ENCODE measurements around the gene MLXIP. TPM values are rescaled to one million over a fixed set of nuclear protein-coding genes. Genes with fewer than 3 reads are reported as not detected.
"Not testable (repeated sequence)": the region's sequence is repeated elsewhere in the genome, so short reads cannot be mapped to it uniquely, and the experiment has no call there.

The MLXIP gene
- total RNA-seq, 1 experiment from 2014 or later, result 7.1 TPM

GRCh38 chr12:122096591-122097149 lies 18.1 kb downstream of the MLXIP start:
- DNase-seq (ENCODE audit: low read depth), result no peak

DNA sequence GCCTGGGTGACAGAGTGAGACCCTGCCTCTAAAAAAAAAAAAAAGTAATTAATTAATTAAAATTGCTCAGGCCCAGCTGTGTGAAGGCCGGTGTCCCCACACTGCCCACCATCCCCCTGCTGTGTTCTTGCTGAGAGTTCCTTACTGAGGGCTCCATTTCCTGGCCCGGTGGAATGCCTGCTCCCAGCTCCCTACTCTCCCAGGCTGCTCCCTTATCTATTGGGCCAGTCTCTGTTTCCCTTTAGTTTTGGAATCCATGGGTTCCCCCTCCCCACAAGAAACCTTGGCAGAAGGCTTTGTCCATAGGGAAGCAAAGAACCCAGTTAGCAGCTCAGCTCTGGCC lies 19.0 kb downstream of the MLXIP start:
- DNase-seq (ENCODE audit: low read depth), result no peak

DNA sequence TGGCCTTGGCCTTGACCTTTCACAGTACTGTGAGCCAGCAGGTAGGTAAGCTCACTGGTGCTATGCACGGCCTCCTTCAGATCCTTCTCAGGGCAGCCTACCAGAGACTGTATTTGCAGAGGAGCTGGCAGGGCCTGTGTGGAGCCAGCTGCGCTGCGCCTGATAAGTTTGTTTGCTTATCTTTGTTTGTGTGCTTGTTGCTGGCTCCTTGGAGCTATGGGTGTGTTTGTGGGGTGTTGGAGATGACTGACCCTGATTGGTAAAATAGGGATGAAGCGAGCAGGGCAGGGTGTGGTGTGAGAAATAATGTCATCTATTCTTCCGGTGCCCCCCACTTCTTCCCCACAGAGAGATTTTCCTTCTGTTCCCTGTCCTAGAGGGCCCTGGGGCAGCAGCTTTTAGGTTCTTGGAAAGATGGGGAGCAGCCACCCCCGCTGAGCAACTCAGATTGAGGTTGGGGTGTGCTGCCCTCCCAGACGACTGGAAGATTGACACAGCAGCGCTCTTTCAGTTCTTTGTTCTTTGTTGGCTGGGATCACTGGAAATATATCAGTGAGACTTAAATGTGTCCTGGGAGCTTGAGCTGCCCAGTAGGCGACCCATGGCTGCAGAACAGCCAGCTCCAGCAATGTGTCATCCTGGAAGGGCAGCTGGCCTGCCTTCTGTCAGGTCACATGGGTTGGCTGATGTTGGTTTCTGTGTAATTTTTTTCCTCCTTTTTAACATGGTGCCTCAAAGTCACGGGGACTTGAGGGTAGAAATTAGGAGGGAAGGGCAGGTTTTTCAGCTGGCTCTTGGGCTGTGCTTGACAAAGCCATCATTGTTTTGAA lies 19.6 kb downstream of the MLXIP start:
- peak; percentile 23 for DNase-seq (ENCODE audit: low read depth)

DNA sequence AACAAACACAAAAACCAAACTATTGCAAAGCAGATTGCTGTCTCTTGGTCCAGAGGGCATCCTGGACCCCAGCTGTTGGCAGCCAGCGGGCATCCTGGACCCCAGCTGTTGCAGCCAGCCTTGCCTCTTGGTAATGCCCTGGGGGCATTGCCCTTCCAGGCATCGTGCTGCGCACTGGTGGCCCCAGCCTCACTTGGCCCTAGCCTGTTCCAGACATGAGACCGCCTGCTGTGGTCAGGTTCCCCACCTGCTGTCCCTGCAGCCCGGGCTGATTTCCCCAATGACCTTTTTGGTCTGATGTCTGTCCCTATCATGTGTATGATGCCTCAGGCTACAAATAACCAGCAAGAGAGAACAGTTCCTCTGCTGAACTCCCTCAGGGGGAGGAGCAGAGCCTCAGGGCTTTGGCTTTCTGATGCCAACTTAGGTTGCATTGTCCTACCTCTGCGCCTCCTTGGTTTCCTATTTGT lies 20.8 kb downstream of the MLXIP start:
- DNase-seq (ENCODE audit: low read depth), result no peak

DNA sequence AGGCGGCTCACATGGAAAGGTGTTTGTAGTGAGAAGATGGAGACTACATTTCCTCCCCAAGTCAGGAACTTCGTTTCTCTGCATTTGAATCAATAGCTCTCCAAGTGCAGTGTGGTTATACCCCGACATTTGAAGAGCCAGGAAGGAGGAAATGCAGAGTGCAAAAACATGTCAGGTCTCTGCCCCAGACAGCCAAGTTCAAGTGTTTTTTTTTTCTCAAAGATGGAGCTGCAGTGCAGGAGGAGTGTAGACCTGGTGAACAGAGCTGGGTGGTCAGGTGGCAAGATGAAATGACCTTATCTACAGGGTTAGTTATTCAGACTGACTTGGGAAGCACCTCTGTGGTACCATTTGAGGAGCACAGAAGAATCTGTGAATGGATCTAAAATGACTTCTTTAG lies 21.3 kb downstream of the MLXIP start:
- DNase-seq (ENCODE audit: low read depth), result no peak

GRCh38 chr12:122100568-122100967 lies 22.0 kb downstream of the MLXIP start:
- DNase-seq (ENCODE audit: low read depth), result no peak

GRCh38 chr12:122102331-122102730 lies 23.8 kb downstream of the MLXIP start:
- DNase-seq (ENCODE audit: low read depth), result no peak

- no peak for DNase-seq (ENCODE audit: low read depth)
Measured at GRCh38 chr12:122104844-122105243, 26.3 kb downstream of the MLXIP start.

DNA sequence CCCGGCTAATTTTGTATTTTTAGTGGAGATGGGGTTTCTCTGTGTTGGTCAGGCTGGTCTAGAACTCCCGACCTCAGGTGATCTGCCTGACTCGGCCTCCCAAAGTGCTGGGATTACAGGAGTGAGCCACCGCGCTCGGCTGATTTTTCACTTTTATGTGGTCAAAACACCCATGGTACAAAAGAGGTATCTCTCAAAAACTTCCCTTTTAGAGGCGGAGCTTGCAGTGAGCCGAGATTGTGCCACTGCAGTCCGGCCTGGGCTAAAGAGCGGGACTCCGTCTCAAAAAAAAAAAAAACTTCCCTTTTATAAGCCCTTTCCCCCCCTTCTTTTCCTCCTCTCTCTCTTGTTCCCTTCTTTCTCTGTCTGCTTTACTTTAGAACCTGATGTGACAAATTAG lies 26.9 kb downstream of the MLXIP start:
- not testable (repeated sequence) for DNase-seq (ENCODE audit: low read depth)

DNA sequence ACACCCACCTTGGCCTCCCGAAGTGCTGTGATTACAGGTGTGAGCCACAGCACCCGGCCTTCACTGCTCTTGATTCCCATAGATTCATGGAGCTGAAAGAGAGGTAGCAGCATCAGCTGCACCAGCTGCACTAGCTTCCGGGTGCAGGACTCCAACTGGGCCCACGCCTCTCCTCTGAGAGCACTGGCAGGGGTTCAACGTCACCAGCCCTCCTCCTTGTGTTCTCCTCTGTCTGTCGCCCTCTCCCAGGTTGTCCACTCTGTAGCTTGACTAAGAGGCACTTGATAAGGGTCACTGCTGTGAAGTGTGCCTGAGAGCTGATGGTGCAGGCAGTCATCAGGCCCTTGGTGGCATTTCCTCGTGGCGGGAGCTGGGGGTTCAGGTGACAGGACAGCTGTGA lies 28.3 kb downstream of the MLXIP start:
- peak; percentile 32 for DNase-seq (ENCODE audit: low read depth)

DNA sequence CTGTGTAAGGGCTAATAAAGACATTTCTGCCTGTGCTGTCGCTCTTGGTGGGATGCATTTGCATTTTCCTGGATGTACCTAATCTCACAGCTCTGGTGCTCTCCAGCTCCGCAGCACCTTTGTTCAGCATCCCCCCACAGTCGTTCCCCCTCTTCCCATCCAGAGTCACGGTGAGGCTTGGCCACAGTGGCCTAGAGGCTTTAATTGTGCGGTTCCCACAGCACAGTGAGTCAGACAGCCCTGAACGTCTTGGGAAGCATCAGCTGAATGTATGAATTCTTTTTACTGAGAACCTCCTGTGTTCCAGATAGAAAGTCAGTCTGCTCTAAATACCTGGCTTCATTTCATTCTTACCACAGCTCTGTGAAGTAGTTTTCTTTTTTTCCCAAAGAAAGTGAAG lies 28.7 kb downstream of the MLXIP start:
- DNase-seq (ENCODE audit: low read depth), result peak; percentile 82

DNA sequence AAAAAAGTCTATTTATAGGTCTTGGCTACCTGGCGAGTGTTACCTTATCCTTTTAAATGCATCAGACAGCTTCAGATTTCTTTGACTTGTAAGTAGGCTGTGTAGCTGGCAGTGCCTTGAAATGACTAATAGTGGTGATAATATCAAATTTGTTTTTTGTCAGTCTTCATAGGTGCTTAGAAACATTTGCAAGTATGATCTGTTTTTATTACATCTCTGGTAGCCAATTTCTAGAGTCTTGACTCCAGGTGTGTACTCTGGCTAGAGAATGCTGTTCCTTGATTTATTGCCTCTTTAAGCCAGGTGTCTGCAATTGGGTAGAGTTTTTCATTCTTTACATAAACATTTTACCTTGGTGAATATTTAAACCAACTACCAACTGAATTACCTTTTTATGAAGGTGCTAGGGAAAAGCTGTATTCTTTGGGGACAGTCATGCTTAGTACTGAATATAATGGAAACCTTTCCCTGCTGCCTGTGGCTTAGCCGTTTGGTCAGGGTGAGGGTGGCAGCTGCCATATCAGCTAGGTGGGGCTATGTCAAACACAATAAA lies 32.6 kb downstream of the MLXIP start:
- no peak for DNase-seq (ENCODE audit: low read depth)

DNA sequence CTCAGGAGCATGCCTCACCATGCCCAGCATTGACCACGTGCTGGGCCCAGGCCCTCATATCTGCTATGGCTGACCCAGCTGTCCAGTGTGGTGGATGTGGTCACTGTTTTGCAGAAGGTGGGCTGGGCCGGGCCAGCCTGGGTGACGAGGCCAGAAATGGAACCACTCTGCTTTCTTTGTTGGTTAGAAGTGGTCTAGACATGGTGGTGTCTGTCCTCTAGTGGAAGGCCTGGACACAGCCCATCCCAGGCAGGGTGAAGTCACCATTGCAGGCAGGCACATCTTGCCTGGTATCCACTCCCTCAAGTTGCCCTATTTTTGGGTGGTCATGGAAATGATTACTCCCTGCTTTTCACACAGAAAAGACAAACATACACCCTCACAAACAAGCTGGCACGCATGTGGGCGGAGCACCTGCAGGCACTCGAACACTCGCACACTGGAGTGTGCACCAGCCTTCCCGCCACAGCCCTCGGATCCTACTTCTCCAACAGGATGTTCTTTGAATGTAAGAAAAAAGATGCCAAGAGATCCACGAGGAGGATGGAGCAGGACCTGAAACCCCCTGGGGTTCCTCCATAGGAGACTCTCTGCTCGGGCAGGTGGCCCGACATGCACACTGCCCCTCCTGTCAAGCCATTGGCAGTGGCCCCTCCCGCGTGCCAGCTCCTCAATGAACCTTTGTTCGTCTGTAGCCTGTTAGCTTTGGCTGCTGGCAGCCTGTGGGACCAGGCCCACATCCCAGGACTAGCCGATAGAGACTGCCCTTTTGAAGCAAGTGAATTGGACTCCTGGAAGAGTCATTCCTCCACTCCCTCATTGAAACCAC lies 38.4 kb downstream of the MLXIP start:
- DNase-seq (ENCODE audit: low read depth), result no peak

DNA sequence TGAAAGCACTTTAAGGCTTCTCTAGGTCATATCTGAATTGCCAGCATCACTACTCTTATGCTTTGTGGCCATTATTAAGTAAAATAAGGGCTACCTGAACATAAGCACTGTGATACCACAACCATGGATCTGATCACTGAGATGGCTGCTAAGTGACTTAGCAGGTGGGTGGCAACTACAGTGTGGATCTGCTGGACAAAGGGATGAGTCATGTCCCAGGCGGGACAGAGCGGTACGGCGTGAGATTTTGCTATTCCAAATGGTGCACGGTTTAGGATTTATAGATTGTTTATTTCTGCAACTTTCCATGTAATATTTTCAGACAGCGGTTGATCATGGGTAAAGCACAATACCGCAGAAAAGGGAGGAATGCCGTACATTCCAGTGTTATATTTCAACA lies 39.4 kb downstream of the MLXIP start:
- DNase-seq (ENCODE audit: low read depth), result no peak

GRCh38 chr12:122121341-122121740 lies 42.8 kb downstream of the MLXIP start:
- DNase-seq (ENCODE audit: low read depth), result not testable (repeated sequence)

DNA sequence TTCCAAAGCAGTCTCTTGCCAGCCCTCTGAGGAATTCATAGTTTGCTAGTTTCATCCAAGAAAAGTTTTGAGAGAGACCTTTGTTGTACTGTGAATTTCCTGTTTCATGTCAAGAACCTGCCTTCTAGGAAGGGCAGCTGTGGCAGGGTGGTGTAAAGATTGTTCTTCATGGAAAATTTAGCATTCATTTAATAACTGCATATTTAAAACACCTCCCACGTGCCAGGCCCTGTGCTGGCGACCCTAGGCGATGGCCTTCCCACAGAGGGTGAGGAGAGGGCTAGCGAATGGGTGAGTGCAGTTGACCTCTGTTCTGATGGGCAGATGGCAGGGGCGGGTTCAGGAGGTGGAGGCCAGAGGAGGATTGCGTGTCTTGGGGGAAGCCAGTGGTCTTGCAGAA lies 43.2 kb downstream of the MLXIP start:
- no peak for DNase-seq (ENCODE audit: low read depth)

DNA sequence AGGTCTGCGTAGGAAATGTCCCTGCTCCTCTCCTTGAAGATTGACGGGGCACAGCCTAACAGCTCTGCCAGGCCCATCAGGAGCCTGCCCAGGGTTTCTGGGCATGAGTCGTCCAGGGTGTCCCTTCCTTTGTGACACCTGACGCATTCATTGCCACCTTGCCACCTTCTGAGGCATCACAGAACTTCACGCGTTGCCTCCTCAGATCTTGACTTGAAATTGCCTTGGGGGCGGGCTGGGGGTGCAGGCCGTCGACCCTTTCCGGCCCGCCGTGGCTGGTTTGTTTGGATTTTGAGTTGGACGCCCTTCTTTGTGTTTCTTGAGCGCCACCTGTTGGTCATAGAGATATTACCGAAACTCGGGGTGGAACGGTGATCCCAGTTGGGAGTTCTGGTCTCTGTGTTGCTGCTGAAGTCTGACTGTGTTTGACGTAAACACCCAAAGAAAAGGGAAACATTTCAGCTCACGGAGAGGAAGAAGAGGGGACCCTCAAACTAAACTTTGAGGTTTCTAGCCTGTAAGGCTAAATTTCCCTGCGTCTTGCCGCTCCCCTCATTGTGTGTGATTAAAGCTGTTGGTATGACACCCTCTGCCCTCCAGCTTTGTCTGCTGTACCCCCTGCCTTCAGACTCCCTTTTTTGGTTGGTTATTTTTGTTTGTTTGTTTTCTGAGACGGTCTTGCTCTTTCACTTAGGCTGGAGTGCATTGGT lies 44.6 kb downstream of the MLXIP start:
- peak; percentile 66 for DNase-seq (ENCODE audit: low read depth)

- no peak for DNase-seq (ENCODE audit: low read depth)
Measured at GRCh38 chr12:122123761-122124145, 45.2 kb downstream of the MLXIP start.

DNA sequence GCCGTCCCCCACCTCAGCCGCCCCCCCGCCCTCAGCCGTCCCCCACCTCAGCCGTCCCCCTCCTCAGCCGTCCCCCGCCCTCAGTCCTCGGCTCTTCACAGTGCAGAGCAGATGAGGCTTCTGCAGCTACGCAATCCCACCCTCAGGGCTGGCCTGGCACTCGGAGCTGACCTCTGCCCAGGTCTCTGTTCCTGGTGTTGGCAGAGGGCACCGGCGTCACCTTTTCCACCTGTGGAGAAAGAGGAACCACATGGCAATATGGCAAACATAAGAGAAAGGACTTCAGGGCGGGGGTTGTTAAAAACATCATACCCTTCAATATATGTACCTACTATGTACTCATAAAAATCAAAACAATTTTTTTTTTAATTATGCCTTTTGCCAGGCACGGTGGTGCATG lies 45.8 kb downstream of the MLXIP start:
- DNase-seq (ENCODE audit: low read depth), result no peak

DNA sequence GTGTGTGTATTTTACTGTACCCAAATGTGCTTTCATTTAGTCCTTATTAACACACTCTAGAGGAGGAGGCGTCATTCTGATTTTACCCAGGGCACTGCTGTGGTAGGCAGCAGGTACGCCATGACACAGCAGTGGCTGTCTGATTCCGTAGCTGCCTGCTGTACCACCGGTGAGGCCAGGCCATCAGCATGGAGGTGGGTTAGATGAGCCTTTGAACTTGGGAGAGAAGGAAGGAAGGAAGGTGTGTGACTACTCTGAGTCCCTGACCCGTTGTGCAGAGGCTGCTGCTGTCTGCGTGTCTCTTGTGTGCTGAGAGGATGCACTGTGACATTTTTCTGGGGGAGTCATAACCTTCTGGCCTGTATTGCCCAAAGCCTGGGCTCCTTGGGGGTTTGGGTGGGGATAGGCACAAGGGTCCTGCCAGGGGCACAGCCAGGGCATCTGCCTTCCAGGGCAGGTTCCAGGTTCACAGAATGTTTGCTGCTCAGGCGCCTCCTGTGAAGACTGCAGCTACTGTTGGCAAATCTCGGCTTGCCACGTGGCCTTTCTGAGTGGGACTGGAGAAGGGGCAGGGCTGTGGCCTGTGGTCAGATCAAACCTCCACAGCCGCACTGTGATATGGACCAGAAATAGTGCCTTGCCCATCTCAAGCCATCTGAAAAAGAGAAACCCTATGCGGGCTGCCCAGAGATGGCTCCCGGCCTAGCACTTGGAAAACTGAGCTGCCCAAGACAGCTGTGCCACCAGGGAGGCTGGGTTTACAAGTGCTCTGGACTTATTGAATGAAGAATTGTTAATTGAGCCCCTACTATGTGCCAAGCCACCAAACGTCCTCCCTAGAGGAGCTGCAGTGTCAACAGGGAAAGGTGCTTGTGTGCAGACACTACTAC lies 47.1 kb downstream of the MLXIP start:
- no peak for DNase-seq (ENCODE audit: low read depth)

GRCh38 chr12:122126342-122126635 lies 47.7 kb downstream of the MLXIP start:
- no peak for DNase-seq (ENCODE audit: low read depth)

Data from Daoy (cell line).